Measurements from ENCODE around the gene GFRA4.

GFRA4 gene

DNA sequence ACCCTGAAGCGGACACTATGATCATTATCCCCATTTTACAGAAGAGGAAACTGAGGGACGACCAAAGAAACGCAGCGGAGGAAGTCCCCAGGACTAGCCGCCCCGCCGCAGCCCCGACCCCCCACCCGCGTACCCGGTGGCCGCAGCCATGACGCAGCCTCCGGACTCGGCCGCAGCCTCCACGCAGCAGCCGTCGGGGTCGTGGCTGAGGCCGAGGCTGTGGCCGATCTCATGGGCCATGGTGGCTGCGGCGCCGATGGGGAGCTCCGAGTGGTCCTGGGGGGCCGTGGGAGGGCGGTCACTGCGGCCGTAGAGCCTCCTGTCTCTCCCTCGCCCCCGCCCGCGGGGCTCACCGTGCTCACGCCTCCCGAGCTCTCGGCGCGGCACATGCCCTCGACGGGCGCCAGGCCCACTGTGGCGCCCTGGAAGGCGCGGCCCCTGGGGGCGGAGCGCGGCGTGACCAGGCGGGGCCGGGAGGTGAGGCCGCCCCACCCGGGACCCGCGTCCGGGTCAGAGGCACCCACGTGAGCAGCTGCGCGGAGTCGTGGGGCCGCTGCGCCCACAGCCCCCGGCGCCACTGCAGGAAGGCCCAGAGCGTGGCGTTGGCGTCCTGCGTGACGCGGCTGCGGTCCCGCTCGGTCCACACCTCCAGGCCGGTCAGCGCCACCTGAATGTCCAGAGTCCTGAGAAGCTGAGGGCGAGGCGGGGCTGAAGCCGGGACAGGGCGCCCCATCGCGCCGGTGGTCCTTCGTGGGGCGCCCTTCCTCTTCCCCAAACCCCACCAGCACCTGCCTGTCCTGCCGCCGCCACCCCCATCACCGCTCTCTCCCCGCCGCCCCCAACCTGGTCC, 10.2 kb upstream of the GFRA4 start:
- no peak for DNase-seq (ENCODE audit: low read depth)

DNA sequence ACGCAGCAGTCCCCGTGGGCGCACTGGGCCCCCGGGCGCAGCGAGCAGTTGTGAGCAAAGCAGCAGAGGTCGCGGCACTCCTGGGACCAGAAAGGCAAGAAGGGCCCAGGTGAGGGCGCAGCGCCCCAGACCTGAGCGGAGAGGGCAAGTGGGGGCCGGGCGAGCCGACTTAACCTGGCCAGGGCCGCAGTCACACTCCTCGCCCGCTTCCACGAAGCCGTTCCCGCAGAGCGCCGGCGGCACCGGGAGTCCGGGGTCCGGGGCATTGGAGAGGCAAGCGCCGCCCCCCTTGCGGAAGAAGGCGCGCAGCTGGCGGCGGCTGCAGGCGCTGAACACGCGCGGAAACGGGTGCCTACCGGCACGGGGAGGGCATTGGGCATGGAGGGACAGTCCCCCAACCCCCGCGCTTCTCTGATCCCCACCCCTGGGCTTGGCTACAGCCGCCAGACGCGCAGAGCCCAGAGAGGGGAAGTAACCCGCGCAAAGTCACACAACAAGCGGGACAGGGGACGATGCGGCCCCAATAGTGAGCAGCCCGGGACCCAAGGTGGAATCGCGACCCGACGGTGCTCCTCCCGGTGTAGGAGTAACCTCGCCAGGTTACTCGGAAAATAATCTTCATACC, 9.5 kb upstream of the GFRA4 start:
- no peak for DNase-seq (ENCODE audit: low read depth)

DNA sequence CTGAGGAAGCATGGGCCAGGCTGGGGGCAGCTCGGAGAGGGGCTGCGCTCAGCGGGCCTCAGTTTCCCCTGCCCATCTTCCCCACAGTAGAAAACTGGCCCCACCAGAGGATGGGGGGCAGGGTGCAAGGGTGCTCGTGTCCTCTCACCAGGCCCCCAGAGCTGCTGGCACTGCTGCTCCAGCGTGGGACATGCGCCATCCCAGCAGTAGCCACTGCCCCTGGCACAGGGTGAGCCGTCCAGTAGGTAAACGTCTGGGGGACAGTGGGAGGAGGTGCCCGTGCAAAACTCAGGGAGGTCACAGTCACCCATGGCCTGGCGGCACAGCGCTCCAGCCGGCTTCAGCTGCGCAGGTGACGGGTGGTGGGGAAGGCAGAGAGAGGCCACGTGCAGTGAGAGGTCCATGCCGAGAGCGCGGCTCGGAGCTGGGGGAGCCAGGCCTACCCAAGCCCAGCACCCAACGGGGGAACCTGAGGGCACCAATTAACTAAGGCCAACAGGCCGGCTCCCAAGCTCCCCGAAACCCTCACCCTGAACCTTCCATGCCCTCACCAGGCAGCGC, 8.9 kb upstream of the GFRA4 start:
- DNase-seq (ENCODE audit: low read depth), result no peak

DNA sequence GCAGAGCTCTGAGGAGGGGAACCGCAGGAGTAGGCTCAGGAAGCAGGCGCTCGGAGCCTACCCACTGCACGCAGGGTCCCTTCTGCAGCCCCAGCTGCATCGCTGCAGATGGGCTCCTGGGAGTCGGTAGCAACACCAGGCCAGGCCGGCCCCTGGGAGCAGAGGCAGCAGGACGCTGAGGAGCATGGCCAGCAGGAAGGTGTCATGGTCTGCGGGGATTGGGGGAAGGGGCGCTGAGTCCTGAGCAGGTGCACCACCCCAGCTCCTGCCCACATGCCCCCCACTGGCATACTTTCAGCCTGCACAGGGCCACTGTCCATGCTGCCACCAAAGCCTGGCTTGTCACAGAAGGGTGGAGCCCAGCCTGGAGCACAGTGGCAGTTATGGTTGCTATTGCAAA, 7.7 kb upstream of the GFRA4 start:
- no peak for DNase-seq (ENCODE audit: low read depth)

DNA sequence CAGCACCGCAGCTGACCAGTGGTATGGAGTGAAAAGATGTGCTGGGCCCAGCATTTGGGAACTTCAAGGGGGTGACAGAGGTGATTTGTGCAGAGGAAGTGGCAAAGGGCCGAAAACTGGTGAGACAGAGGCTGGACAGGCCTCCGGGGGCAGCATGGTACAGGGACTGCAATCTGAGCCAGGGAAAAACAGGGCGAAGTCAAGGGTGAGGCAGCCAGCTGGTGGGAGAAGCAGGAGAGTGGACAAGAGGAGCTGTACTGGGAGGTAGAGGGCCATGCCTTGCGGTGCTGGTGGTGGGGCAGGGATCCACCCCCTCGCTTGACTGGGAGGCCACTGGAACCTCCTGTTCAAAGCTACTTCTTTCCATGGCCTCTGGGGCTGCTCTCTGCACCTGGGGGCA, 7.3 kb upstream of the GFRA4 start:
- no peak for DNase-seq (ENCODE audit: low read depth)

DNA sequence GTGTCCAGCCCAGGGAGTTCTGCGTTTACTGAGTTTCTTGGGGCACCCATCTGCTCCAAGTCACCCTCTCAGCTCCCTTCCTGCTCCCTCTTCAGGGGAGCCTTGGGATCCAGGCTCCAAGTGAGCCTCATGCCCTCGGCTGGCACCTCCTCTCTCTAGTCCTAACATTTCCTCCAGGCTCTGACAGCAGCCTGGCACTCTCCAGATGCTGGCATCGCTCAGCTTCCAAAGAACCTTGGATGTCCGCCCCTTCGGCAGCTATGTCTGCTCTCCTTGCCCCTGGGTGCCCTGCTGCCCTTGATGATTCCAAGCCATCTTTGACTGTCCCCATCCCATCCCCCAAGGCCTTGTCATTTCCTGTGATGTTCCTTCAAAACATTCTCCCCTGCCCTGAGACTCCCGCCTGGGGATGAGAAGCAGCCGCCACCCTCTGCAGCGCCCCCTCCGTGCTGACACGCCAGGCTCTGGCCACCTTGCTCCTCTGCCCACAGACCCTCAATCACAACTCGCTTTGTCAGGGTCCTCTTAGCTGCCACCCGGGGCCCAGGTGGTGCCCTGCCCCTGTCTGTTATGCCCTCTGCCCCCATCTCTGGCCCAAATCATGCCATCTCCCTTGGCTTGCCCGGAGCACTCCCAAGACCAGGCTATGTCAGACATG, 6.6 kb upstream of the GFRA4 start:
- DNase-seq (ENCODE audit: low read depth), result no peak

DNA sequence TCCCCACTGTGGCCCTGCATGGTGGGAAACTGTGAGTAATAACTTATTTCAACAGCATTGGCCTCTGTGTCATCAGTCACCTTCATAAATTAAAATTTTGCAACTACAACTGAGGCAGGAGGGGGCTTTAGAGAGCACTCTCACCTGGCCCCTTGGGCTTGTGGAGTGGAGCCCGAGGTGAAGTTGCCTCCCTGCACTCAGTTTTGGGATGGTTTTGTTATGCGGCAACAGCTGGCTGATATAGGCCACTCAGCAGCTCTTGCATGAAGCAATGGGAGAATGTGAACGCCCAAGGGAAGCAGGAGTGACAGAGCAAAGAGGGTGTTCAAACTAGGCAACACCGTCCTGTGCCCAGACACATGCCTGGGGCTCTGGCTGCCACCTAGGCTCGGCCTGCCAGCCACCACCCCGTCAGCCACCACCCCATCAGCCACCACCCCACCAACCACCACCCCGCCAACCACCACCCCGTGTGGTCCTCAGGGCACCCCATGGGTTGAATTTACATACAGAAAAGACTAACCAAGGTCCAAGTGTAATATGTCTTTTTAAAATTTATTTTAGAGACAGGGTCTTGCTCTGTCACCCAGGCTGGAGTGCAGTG, 4.3 kb upstream of the GFRA4 start:
- no peak for DNase-seq (ENCODE audit: low read depth)

DNA sequence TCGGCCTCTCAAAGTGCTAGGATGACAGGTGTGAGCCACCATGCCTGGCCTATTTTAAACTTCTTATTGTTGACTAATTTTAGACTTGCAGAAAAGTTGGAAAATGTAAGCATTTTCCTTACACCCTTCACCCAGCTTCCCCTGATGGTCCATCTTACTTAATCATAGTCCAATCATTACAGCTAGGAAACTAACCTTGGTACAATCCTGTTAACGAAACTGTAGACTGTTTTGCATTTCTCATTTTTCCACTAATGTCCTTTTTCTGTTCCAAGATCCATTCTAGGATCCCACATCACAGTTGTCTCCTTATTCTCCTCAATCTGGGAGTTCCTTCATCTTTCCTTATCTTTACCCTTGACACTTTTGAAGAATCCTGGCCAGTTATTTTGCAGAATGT, 659 bp upstream of the GFRA4 start:
- no peak for DNase-seq (ENCODE audit: low read depth)

DNA sequence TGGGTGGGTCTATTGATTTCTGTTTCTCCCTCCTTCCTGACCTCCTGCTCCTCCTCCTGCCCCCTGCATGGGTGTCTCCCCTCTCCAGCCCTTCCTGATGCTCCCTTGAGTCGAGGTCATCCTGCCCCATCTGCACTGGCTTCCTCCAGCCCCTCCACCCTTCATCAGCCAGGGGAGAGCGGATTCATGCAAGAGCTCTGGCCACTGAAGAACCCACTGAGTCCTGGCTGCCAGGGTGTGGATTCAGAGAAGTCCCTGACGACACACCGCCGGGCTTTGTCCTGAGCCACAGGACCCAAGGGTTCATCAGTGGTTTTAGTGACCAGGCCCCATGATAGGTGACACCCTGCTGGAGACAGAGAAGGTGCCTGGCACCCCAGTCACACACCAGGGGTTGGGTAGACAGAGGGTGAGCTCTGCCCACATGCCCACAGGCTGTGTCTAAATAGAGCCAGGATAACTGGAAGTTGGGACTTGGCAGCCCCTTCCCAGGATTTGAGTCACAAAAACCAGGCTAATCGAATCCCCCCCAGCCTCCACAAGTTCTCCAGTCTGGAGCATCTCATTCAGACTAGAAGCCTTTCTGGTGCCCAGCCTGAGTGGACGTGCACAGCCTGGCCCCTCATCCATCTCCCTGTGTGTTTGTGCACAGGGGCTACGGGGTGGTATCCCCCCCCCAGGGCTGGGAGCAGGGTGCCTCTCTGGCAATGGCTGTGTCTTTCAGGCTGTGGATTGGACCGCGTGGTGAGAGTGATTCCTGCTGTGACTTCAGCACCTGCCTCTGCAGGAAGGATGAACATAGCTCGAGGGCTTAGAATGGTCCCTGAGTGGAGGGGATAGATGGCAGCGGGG, 1.2 kb downstream of the GFRA4 start:
- DNase-seq (ENCODE audit: low read depth), result no peak

DNA sequence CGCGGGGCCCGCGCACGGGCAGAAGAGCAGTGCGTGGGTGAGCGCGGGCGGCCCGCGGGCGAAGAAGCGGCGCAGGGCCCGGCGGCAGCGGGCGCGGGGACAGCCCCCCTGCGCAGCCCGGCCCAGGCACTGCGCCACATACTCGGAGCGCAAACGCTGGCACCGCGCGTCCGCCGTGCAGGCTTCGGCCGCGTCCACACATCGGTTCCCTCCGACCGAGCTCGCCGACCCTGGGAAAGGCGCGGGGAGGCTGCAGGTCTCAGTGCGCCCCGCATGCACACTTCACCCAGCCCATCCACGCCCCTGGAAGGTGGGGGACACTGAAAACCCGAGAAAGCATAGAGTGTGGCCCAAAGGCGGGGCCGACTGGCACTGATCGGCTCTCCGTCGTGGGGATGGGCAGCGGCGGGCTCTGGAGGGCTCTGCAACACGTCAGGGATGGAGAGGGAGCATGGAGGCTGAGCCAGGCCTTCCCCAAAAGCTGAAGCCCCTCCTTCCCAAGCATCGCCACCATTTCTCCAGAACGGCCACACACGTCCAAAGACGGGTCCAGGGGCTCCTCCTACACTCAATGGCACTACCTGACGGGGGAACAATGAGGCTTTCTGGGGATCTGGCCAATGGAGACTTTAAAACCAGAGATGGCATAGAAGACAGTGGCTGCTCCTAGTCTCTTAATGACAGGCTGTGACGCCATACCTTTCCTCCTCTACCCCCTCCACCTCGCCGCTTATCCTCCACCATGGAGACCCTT, 2.0 kb downstream of the GFRA4 start:
- no peak for DNase-seq (ENCODE audit: low read depth)

DNA sequence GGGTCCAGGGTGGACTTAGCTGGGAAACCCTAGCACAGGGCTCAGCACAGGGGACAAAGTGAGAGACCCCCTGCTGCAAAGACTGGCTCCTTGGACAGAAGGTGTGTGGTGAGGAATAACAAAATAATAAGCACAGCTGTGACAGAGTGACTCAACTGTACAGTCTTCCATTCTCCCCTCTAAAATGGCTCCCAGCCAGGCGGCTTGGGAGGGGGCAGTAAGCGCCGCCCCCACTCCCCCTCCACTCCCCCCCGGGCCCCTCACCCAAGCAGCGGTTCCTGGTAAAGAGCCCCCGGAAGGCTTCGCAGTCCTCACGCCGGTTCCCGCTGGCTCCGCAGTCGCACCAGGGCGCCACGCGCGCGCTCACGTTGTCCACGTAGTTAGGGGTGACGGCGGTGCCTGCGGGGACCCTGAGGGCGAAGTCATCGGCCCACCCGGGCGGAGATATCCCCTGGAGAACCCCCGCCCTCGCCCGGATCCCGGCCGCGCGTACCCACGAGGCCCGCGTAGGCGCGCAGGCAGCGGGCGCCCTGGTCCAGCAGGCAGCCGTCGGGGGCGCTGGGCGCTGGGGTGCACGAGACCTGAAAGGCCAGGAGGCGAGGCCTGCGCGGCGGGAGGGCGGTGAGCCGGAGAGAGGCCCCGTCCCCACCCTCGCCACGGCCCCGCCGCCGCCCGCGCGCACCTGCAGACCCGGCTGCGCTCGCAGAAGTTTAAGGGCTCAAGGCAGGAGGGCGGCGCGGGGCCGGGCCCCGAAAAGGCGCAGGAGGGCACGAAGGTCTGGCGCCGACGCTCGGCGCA, 2.7 kb downstream of the GFRA4 start:
- DNase-seq (ENCODE audit: low read depth), result no peak

DNA sequence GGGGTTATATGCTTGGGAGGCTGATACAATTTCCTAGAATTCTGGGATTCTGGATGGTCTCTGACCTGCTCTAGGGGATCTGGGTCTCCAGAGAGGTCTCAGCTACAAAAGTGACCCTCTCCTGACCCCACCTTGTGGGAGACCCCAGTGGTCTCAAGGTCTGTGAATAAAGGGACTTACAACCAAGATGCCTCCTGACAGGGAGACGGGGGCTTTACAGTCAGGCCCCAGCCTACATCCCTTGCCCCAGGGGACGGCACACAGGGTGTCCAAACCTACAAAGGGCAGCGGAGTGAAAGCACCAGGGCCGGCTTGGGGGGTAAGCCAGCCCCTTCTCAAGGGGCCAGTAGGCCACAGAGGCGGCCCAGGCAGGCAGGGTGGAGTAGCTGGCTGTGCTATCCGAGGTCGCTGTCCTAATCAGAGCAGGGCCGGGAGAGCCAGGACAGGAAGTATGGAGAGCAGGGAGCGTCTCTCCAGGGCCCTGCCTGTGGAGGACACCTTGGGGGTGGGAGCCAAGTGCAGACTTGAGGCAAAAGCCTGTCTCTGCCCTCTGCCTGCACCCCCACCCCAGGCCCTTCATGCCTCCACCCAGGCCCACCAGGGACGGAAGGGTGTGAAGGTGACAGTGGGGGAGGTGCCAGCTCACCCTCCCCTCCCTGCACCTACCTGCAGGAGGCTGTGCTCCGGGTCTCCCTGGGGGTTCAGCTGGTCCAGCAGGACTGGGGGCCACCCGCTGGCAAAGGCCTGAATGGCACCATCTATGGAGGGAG, 3.5 kb downstream of the GFRA4 start:
- DNase-seq (ENCODE audit: low read depth), result no peak

DNA sequence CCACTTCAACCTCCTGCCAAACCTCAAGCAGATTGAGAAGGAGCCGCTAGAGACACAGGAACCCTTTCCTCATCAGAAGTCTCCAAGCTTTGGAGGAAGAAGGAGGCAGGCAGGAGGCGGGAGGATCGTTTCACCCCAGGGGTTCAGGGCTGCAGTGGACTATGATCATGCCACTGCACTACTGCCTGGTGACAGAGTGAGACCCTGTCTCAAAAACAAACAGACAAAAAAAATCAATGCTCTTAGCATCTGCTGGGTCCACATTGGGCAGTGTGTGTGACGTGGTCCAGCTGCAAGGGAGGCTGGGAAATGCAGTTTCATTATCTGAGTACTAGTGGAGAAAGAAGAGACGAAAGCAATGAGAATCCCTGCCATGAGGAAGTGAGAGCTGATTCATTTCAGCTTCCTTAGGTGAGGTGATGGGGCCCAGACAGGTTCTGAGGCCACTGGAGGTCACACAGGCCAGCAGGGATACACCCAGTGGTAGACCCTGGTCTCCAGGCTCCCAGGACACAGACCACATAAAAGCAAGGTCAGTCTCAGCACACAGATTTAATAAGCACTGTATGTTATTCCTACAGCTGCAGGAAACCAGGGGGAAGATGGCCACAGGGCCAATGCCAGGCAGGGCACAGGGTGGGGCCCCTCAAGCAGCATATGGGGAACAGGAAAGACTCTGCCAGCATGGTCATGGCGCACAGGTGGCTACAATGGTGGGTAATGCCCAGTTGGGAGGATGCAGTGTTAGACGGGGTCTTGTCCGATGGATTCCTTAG, 4.3 kb downstream of the GFRA4 start:
- DNase-seq (ENCODE audit: low read depth), result no peak

DNA sequence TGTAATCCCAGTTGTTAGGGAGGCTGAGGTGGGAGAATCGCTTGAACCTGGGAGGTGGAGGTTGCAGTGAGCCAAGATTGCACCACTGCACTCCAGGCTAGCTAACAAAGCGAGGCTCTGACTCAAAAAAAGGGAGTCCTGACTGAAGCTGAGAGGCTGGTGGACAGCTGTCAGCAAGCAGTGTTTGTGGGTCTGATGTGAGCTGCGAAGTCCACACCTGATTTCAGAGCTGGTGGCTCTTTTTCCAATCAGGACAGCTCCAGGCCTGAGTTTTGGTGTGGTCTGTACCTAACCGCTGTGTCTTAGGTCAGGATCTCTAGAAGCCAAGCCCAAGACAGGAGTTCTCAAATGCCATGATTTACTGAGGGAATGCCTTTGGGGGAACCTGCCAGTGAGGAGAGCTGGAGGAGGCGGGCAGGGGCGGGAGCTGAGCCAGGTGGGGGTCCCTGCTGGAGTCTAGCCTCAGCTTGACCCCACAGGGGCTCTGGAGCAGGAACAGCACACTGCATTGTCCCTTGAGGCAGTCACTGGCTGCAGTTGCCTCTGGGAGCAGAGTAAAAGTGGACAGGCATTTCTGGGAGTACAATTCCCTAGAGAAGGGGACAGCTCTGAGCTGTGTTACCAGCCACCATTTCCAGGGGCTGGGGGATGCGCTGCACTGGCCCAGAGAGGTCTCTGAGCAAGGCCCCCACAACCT, 5.0 kb downstream of the GFRA4 start:
- DNase-seq (ENCODE audit: low read depth), result no peak

DNA sequence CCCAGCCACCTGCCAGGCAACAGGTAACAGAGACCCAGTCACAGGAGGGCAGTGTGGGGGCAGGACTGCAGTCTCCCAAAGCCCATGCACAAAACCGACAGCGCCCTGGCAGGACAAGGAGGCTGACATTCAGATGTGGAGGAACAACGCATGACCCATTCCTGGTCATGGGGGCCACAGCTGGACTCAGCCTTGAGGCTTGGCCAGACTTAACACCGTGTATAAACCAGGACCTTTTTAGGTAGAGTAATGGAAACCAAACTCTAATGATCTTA, 8.1 kb downstream of the GFRA4 start:
- no peak for DNase-seq (ENCODE audit: low read depth)

DNA sequence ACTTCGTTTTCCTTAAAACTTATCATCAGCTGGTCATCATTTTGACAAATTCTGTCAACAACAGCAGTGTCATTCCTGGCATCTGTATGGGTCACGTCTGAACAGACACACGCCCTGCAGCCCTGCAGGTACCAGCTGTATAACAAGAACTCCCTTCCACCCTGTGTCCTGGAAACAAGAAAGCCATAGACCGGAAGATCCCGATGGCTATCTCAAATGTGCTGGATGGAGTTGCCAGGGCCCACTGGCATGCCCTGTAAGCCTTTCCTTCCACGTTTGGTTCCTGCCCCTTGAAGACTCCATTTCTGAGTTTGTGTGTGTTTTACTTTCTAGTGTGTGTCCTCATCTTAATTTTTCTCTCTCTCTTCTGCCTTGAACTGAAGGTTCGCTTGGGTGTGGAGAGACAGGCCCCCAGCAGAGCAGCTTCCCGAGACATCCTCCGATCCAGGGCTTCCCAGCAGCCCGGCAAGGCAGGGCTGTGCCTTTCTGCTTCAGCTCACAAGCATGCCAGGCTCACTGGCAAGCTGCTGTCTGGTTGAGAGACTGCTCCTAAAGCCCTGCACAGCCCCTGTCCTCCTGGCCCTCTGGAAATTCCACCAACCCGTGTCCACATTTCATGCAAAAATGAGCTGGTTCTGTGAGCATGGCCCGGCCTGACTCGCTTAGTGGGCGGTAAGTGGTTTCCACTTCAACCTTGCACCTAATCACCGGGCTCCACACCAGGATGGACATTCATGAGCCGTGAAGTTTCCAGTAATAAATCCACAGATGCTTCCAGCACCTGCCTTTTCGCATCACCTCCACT, 8.7 kb downstream of the GFRA4 start:
- no peak for DNase-seq (ENCODE audit: low read depth)

DNA sequence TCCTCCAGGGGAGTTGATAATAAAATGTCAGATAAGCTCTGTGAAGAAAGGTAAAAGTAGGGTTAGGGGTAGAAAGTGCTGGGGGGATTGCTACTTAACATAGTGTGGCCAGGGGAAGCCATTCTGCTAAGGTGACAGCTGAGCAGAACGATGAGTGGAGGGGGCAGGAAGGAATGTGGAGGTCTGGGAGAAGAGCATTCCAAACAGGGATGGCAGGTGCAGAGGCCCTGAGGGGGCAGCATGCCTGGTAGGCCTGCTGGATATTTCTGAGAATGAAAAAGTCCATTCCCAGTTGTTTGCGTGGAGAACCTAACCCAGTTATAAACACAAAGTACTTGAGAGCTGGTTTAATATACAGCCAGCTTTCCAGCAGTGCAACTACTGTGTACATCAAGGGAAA, 9.3 kb downstream of the GFRA4 start:
- no peak for DNase-seq (ENCODE audit: low read depth)
